Dedifferentiated amniotic fluid mesenchymal stem cell (primary cell): Measurements from ENCODE around the gene MRTFB.

Experiments
- DNase-seq: peaks from one replicate; pipeline ENCODE4 v3.0.0-alpha.2; 2016; ENCODE audit errors: extremely low spot score

The MRTFB gene

DNA sequence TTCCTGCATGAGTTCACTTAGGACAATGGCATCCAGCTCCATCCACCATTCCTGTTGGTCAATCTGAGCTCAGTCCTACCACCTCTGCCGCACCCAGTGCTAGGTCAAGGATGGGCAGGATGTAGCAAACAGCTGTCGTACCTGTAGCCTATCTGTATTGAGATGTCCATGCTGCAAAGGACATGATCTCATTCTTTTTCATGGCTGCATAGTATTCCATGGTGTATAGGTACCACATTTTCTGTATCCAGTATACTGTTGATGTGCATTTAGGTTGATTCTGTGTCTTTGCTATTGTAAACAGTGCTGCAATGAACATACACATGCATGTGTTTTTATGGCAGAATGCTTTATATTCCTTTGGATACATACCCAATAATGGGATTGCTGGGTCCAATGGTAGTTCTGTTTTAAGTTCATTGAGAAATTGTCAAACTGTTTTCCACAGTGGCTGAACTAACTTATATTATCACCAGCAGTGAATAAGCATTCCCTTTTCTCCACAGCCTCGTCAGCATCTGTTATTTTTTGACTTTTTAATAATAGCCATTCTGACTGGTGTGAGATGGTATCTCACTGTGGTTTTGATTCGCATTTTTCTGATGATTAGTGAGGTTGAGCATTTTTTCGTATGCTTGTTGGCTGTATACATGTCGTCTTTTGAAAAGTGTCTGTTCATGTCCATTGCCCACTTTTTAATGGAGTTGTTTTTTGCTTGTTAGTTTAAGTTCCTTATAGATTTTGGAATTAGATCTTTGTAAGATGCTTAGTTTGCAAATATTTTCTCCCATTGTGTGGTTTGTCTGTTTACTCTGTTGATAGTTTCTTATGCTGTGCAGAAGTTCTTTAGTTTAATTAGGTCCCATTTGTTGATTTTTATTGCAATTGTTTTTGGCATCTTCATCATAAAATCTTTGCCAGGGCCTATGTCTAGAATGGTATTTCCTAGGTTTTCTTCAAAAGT, 7.2 kb upstream of the MRTFB start:
- DNase-seq, result no peak

DNA sequence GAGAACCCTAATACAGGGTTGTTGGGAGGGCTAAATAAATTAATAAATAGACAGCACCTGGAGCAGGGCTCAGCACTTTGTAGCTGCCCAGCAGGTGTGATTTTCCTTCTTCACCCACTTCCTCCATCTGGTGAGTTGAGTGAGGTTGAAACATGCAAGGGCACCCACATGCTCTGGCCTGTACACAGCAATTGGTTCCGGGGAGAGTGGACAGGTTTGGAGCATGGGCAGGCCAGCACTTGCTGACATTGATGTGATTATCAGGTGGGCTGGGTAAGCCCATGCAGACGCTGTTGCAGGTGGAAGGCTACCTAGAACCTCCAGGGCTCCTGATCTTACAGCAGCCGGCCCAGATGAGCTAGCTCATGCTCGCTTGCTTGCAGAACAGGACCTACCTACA, 1.3 kb upstream of the MRTFB start:
- DNase-seq, result no peak

DNA sequence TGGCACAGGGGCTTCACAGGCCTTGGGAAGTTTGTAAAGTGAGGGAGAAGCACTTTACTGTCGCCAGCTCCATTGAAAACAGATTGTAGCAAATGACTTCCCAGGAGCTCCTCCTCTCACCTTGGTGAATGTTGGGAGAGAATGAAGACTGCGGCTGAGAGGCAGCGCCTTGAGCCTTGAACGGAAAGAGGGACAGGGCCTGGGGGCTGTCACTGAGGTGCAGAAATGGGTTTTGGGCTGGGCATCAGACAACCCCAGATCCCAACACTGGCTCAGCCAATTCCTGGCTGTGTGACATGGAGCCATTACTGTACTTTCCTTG, 603 bp upstream of the MRTFB start:
- DNase-seq, result no peak

DNA sequence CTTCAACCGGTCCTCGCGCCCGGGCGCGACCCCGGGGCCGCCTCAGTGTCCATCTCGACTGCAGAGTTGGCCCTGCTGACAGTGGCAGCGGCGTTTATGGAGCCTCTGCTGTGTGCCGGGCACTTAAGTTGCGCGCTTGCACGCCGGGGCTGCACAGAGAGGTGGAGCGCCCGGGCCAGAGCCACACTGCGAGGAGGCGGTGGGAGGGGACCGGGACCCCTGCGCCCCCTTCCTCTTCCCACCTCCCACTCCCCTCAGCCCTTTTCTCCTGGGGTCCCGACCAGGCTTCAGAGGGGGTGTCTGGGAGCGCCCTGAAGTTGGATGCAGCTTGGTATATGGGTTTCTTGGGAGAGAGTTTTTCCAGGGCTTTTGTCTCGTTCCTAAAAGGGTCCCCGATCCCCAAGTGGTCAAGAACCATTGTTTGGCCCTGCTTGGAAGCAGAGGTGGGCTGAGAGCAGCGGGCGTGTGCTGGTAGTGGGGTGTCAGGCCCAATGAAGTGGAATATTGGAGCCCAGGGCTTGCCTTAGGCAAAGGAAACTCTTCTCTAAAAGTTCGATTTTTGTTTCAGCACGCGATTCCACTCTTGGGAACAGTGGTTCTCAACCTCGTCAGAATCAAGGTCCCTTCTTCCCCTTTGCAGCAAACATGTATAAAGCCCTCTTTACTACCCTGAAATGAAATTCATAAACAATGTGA, 605 bp downstream of the MRTFB start:
- no peak for DNase-seq

DNA sequence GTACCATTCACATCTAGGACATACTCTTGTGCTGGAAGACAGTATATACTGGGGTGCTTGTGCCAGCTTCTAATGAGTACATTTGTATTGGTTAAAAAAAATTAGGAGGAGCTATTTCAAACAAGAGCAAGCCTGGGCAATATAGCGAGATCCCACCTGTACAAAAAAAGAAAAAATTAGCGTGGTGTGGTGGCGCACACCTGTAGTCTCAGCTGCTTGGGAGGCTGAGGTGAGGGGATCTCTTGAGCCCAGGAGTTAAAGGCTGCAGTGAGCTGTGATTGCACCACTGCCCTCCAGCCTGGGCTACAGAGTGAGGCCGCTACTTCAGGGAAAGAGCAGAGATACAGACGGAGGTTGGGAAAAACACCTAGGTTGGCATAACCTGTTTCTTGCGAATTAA, 1.2 kb downstream of the MRTFB start:
- DNase-seq, result no peak

DNA sequence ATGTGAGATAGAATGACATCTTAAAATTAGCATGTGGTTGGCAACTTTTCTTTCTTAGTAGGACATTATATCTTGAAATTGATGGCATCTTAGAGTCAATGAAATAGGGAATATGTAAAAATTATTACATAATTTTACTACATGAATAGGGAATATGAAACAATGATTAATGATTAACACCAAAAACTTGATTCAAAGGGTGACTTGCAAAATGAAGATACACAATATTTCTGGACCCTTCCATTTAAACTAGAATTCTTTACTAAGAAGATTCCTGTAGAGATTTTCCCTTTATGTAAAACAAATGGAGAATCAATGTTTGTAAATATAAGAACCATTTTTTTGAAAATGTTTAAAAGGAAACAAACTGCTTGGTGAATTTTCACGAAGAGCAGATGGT, 3.4 kb downstream of the MRTFB start:
- no peak for DNase-seq

DNA sequence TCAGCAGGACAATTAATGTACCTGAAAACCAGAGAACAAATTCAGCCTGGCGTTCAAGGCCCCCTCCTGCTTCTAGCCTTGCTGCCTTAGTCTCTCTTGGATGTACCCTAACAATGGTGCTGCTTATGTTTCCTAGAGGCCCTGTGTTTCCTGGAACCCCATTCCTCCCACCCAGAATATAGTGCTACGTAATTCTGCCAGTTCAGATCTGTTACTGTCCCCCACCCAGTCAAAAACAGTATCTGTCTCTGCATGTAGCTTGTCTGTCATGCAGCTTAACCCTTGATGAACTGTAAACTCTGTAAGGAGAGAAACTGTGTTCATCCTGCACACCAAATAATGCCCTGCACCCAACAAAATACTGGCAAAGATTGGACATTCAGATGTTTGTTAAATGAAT, 6.8 kb downstream of the MRTFB start:
- DNase-seq, result no peak

DNA sequence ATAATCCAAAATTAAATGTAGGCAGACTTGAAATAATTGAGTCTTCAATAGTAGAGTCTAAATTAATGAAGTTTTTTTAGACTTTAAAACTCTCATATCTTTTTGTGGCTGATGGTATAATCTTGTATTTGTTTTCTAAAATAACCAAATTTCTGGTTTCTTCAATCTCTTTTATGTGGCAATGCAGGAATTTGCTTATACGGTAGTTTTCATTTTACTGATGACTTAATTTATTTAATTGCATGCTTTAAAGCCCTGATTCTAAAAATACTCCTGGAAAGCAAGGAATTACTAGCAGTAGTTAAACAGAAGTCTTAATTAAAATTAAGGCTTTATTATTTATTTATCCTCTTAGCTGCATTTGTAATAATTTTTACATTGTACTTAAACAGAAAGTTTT, 15.4 kb downstream of the MRTFB start:
- DNase-seq, result no peak

DNA sequence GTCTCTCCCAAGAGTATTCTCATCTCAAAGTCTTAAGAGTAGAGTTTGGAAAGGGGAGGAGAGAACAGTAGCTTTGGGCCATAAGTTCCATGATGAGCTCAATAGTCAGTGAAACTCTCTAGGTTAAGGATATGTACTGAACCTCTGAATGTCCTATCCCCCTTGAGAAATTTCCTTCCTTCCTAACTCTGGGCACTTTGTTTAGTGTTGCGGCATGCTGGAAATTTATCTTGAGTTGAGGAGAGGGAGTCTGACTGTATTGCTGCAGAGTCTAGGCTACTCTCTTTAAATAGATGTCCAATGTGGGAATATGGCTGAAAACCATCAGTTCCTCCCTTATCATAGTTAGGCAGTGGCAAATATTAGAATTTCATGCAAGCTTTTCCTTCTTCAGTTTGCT, 16.1 kb downstream of the MRTFB start:
- no peak for DNase-seq

DNA sequence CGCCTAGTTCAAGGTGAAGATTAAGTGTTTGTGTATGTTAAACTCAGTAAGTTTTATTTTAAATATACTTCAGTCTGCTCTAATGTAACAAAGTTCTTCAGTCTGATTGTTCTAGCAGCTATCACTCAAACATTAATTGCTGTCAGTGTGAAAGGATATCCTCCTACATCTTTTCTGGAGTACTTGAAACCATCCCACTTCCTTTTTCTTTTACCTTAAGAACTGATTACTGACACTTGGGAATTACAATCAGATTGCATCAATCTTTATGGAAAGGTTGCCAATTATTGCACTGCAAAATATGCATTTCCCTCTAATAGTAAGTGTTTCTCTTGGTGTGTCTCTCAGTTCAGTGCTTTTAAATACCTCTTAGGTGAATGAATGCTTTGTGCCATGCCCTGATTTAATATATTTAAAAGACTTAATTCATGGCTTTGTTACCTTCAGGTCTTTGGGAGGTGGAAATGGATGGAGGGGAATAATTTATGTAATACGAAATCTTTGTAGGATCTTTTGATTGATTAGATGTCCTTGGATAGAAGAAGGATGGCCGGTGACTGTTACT, 16.6 kb downstream of the MRTFB start:
- no peak for DNase-seq

DNA sequence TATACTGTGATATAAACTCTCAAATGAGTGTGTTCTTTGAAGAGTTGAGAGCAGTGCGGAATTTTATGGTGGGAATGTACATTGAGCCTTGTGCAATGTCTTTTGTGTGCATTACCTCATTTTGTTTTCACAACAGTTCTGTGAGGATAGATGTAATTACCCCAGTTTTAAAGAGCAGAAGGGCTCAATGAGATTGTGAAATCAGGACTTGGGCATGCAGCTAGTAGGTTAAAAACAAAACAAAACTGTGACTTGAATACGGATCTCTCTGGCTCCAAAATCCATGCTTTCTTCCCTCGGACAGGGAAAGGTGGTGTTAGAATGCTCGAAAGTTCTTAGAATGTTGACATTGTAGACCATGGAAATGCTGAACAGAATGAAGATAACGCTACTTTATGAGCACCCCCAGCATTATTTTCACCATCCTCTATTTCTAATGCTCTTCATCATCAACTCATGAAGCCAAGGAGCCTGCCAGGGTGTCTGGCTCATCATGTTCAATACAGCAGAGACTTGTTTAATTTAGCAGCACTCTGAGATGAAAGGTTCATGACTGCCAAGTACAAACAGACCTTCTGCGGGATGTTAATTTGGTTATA, 17.1 kb downstream of the MRTFB start:
- no peak for DNase-seq

DNA sequence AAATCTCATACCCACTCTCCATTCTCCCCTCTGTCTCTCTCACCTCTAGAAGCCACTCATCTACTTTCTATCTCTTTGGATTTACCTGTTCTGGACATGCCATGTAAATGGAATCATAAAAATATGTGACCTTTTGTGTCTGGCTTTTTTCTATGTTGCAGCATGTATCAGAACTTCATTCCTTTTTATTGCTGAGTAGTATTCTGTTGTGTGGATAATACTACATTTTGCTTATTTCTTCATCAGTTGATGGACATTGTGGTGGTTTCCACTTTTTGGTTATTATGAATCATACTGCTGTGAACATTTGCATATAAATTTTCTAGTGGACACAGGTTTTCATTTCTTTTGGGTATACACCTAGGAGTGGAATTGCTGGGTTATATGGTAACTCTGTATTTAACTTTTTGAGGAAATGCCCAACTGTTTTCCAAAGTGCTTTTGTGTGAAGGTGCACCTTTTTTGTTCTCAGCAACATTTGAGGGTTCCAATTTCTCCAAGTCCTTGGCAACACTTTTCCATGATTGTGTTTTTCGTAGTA, 18.2 kb downstream of the MRTFB start:
- DNase-seq, result no peak

DNA sequence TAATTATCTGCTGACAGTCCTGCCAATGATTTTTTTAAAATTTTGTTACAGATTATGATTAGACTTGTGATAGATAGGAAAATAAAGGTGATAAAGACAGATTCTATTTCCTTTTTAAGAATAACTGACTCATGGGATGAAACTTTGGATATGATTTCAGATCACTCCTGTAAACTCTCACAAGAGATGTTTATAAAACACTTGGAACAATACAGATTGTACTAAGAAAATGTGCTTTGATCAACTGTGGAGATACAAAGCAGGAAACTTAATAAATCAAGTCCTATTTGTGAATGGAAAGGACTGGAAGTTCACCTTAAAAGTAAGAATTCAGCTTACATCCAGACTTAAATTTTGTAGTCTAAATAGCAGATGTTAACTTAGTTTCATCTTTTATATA, 21.4 kb downstream of the MRTFB start:
- no peak for DNase-seq

DNA sequence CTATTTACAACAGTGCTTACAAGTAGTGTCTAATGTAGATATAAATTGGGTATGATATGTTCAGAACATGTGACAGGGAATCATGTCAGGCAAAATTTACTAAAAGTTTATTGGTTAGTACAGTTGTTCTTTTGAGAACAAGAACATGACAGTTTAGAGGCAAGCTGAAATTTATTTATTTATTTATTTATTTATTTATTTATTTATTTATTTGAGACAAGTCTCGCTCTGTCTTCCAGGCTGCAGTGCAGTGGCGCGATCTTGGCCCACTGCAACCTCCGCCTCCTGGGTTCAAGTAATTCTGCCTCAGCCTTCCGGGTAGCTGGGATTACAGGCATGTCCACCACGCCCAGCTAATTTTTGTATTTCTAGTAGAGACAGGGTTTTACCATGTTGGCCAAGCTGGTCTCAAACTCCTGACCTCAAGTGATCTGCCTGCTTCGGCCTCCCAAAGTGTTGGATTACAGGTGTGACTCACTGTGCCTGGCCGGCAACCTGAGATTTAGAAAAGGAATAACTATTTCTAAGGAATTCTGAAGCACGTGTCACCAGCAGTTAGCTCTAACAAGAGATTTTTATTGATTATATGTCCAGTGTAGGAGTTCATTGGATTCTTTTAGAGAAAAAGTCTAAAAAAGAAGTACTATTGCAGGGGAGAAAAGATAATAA, 24.9 kb downstream of the MRTFB start:
- DNase-seq, result no peak

DNA sequence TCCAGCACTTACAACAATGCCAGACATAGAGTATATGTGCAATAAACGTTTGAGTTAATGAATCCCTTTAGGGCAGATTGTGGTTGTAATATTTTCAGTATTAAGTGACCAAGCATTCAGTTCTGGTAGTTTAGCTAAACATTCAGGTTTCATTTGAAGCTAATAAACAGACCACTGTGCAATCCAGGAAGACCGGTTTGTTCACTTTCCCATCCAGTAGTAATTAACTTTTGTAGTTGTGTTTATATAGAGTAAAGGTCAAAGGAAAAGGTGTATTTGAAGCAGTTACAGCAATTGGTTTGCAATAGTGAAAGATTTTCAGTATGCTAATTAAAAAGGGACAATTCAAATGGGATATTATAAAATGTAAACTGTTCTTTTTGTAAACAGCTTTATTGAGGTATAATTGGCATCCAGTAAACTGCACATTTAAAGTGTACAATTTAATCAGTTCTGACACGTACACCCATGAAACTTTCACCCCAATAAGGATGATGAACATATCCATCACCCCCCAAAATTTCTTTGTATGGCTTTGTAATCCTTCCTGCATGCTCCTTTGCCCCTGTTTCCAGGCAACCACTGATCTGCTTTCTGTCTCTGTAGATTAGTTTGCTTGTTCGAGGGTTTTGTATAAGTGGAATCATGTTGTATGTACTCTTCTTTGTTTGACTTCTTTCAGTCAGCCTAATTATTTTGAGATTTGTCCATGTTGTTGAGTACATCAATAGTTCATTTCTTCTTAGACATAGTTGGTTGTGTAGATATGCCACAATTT, 26.3 kb downstream of the MRTFB start:
- DNase-seq, result no peak

DNA sequence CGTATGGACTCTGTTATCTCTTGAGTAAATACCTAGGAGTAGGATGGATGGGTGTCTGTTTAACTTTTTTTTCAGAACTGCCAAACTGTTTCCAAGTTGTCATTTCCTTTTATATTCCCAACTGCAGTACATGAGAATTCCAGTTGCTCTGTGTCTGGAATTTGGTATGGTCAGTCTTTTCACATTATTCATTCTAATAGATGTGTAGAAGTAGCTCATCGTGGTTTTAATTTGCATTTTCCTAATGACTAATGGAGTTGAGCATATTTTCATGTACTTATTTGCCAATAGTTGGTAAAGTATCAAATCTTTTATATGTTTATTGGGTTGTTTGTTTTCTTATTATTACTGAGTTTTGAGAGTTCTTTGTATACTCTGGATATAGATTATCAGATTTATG, 27.0 kb downstream of the MRTFB start:
- DNase-seq, result no peak

DNA sequence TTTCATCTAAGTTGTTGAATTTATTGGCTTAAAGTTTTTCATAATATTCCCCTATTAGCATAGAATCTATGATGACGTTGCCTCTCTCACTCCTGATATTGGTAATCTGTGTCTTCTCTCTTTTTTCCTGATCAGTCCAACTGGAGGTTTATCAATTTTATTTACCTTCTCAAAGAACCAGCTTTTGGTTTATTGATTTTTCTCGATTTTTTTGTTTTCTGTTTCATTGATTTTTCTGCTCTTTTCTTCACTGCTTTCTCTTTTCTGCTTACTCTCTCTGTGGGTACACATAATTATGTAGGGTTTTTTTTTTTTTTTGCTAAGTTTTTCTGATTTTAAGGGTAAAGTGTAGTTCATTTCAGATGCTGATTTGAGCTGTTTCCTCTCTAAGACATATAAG, 29.7 kb downstream of the MRTFB start:
- DNase-seq, result no peak

DNA sequence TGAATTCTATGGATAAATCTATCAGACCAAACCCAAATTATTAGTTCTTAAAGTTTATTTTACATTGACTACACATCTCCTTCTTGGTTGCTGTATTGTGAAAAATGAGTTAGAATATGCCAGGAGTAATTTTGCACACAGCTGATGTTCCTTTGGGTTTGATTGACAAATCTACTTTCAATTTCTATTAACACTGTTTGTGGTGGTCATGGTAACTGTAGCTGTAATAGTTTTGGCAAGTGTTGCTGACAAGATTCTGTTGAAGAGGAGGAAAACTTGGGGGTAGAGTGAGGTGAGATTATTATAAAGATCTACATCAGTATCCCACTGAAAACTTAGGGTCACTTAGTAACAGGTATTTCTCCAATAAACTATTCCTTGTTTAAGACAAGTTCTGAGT, 30.3 kb downstream of the MRTFB start:
- no peak for DNase-seq

DNA sequence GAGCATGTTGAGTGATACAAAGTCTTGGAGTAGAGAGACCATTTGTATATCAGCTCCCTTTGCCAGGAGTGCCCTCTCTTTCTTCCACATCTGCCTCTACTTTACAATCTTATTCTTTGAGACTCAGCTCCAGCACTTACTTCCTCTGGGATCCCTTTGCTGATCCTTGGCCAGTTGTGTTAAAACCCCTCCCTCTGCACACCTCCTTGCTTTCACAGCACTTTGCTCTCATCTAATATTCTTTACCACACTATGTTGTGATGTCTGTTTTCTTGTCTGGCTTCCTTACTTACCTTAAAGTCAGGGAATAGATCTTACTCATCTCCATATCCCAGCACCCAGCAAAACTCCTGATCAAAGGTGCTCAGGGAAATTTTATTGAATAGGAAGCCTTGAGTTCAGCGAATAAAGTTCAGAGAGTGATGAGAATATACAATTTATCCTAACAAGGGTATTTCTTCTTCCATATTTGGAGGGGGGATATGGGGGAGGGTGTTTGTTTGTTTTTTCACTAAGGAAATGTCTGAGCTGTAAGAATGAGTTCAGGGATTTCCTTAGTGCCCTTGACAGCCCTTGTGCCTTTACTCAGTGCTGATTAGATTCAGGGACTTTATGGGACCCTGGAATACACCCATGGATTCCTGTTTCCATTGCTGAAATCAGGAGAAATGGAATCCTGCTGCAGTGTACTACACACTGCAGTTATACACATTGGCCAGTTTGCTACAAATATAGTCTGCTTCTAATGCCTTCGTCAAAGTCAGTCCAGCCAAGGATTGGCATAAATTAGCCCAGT, 32.0 kb downstream of the MRTFB start:
- no peak for DNase-seq

DNA sequence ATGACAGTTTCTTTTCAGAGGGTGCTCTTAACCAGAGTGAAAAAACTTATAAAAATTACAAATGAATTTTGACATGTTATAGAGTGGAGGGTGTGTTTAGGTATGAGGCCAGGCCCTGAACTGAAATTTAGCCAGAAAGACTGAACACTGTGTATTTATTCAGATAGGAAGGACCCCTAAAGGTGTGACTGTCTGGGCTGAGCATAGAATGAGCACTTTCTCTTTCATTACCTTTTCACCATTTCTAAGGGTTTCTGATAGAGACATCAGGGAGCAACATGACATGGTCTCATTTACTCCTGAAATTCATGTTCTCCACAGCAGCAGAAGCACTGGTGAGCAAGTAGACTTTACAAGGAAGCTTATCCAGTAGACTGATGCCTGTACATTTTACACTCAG, 32.9 kb downstream of the MRTFB start:
- DNase-seq, result no peak
